A549 (cell line): ENCODE data around the gene SEC24A.

Source experiments
- BHLHE40 ChIP-seq: IDR thresholded peaks from 2 replicates; pipeline ENCODE4 v1.6.1; 2012; ENCODE audit warnings: low read depth, low read length, inconsistent platforms
- CHD2 ChIP-seq: fragments of 150-350 bp; IDR thresholded peaks from 2 replicates; pipeline ENCODE4 v1.6.1; 2014; ENCODE audit warnings: low read length; ENCODE audit not compliant: partially characterized antibody
- EP300 ChIP-seq, 2 experiments: fragments of >200 bp; sonication (Bioruptor Twin); formaldehyde crosslinking; IDR thresholded peaks; 2 replicates in 1 of 2; 3 replicates in 1 of 2; pipeline ENCODE4 v1.6.1; 2016 to 2017
- JUN ChIP-seq, 2 experiments: fragments of >200 bp; sonication (Bioruptor Twin); formaldehyde crosslinking; IDR thresholded peaks; 2 replicates in 1 of 2; 3 replicates in 1 of 2; pipeline ENCODE4 v1.6.1; 2016 to 2017
- JUNB ChIP-seq: fragments of >200 bp; sonication (Bioruptor Twin); formaldehyde crosslinking; IDR thresholded peaks from 2 replicates; pipeline ENCODE4 v1.6.1; 2016
- MAFK ChIP-seq: fragments of 450-650 bp; IDR thresholded peaks from 2 replicates; pipeline ENCODE4 v1.6.1; 2014; ENCODE audit not compliant: partially characterized antibody
- POLR2A ChIP-seq: IDR thresholded peaks from 2 replicates; pipeline ENCODE4 v1.6.1; 2012; ENCODE audit warnings: mild to moderate bottlenecking, low read length
- SMC3 ChIP-seq: fragments of >200 bp; sonication (Bioruptor Twin); formaldehyde crosslinking; IDR thresholded peaks from 3 replicates; pipeline ENCODE4 v1.6.1; 2018; ENCODE audit warnings: inconsistent platforms
- ZFP36 ChIP-seq: fragments of 450-650 bp; IDR thresholded peaks from 2 replicates; pipeline ENCODE4 v1.6.1; 2014; ENCODE audit warnings: borderline replicate concordance; ENCODE audit not compliant: partially characterized antibody
- ZNF302 ChIP-seq: fragments of 250-450 bp; sonication (Bioruptor Pico); IDR thresholded peaks from 2 replicates; pipeline ENCODE4 v1.9.0; 2021; ENCODE audit warnings: inconsistent platforms, mild to moderate bottlenecking, moderate library complexity
- TF ChIP-seq, protein P1 (sequence below): fragments of >200 bp; sonication (Bioruptor Twin); formaldehyde crosslinking; IDR thresholded peaks from 3 replicates; pipeline ENCODE4 v1.5.1; 2016
- TF ChIP-seq, protein P2 (sequence below): fragments of 200-600 bp; sonication (generic); IDR thresholded peaks from 2 replicates; pipeline ENCODE4 v1.6.1; 2016; ENCODE audit warnings: antibody characterized with exemption, mild to moderate bottlenecking, moderate library complexity
- TF ChIP-seq, protein P3 (sequence below): fragments of 150-350 bp; IDR thresholded peaks from 2 replicates; pipeline ENCODE4 v1.6.1; 2014; ENCODE audit warnings: low read depth, mild to moderate bottlenecking, low read length
- TF ChIP-seq, protein P4 (sequence below): IDR thresholded peaks from 2 replicates; pipeline ENCODE4 v1.6.1; 2012

DNA sequence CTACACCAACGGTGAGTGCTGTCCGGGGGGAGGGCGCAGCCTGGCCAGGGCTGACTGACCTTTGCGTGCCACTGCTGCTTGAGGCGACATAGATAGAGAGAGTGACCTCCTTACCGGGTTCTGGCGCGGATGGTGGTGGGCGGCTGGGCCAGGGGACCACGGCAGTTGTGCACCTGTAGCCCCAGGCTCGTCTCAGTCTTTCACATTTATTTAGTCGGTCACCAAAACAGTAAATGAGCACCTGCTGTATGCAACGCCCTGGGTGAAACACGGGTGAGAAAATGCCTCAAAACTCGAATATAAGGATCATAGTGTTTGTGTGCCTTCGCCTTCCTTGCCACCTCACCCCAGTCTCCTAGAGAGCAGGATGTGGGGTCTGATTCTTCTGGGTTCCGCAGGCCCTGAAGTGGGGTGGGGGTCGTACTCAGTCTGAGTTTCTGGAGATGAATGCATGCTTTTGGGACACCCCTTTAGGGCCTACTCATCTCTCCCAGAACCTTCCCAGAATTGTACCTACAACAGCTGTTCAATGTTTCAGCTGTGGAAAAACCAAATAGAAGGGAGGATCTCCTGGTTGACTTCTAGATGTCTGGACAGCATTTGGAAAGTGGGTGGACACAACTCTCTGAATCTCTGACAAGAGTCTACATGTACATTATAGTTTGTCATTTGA, 714 bp downstream of the SEC24A start:
- TF ChIP-seq, protein P1, sequence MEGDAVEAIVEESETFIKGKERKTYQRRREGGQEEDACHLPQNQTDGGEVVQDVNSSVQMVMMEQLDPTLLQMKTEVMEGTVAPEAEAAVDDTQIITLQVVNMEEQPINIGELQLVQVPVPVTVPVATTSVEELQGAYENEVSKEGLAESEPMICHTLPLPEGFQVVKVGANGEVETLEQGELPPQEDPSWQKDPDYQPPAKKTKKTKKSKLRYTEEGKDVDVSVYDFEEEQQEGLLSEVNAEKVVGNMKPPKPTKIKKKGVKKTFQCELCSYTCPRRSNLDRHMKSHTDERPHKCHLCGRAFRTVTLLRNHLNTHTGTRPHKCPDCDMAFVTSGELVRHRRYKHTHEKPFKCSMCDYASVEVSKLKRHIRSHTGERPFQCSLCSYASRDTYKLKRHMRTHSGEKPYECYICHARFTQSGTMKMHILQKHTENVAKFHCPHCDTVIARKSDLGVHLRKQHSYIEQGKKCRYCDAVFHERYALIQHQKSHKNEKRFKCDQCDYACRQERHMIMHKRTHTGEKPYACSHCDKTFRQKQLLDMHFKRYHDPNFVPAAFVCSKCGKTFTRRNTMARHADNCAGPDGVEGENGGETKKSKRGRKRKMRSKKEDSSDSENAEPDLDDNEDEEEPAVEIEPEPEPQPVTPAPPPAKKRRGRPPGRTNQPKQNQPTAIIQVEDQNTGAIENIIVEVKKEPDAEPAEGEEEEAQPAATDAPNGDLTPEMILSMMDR, result no peak
- TF ChIP-seq MAFK (no peak), SMC3 (no peak), JUNB (no peak), ZNF302 (no peak), EP300 (IDR thresholded peaks at IDR 0.05) (no peak), CHD2 (no peak), POLR2A (no peak), BHLHE40 (no peak), JUN (IDR thresholded peaks at IDR 0.05) (no peak), ZFP36 (no peak)
- TF ChIP-seq, protein P2, sequence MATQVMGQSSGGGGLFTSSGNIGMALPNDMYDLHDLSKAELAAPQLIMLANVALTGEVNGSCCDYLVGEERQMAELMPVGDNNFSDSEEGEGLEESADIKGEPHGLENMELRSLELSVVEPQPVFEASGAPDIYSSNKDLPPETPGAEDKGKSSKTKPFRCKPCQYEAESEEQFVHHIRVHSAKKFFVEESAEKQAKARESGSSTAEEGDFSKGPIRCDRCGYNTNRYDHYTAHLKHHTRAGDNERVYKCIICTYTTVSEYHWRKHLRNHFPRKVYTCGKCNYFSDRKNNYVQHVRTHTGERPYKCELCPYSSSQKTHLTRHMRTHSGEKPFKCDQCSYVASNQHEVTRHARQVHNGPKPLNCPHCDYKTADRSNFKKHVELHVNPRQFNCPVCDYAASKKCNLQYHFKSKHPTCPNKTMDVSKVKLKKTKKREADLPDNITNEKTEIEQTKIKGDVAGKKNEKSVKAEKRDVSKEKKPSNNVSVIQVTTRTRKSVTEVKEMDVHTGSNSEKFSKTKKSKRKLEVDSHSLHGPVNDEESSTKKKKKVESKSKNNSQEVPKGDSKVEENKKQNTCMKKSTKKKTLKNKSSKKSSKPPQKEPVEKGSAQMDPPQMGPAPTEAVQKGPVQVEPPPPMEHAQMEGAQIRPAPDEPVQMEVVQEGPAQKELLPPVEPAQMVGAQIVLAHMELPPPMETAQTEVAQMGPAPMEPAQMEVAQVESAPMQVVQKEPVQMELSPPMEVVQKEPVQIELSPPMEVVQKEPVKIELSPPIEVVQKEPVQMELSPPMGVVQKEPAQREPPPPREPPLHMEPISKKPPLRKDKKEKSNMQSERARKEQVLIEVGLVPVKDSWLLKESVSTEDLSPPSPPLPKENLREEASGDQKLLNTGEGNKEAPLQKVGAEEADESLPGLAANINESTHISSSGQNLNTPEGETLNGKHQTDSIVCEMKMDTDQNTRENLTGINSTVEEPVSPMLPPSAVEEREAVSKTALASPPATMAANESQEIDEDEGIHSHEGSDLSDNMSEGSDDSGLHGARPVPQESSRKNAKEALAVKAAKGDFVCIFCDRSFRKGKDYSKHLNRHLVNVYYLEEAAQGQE, result no peak
- TF ChIP-seq, protein P3, sequence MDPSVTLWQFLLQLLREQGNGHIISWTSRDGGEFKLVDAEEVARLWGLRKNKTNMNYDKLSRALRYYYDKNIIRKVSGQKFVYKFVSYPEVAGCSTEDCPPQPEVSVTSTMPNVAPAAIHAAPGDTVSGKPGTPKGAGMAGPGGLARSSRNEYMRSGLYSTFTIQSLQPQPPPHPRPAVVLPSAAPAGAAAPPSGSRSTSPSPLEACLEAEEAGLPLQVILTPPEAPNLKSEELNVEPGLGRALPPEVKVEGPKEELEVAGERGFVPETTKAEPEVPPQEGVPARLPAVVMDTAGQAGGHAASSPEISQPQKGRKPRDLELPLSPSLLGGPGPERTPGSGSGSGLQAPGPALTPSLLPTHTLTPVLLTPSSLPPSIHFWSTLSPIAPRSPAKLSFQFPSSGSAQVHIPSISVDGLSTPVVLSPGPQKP, result no peak
- TF ChIP-seq, protein P4, sequence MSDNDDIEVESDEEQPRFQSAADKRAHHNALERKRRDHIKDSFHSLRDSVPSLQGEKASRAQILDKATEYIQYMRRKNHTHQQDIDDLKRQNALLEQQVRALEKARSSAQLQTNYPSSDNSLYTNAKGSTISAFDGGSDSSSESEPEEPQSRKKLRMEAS, result no peak
